ENCODE data around the gene C4BPB.

The C4BPB gene

DNA sequence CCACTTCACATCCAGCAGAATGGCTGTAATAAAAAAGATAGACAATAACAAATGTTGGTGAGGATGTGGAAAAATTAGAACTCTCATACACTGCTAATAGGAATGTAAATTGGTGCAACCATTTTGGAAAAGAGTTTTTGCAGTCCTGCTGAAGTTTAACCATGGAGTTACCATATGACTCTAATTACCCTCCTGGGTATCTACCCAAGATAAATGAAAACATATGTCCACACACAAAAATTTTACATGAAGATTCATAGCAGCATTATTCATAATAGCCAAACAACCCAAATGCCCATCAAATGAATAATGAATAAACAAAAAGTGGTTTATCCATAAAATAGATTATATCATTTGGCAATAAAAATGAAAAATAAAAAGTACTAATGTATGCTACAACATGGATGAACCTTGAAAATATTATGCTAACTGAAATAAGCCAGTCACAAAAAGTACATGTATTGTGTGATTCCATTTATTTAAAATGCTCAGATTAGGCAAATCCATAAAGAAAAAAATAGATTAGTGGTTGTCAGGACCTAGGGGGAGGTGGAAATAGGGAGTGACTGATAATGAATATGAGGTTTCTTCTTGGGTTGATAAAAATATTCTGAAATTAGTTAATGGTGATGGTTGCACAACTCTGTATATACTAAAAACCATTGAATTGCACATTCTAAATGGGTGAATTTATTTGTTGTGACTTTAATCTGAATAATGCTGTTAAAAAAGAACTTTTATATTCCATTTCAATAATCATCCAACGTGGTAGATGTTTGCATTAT lies 41.8 kb downstream of the C4BPB start:
- no peak overlapping the region for H3K27ac ChIP-seq (ENCODE audit: insufficient read depth, low read length, poor library complexity, severe bottlenecking)

GRCh38 chr1:207131163-207131562 lies 42.5 kb downstream of the C4BPB start:
- no peak overlapping the region for H3K27ac ChIP-seq (ENCODE audit: insufficient read depth, low read length, poor library complexity, severe bottlenecking)
- H3K4me3 ChIP-seq (ENCODE audit: insufficient read depth, low read depth, low read length, poor library complexity, severe bottlenecking), result no peak overlapping the region
- no peaks in the 10 kb centered on the region for H3K27me3 ChIP-seq (replicated peaks; ENCODE audit: control insufficient read depth, insufficient read depth, low read length, poor library complexity, severe bottlenecking)
- DNase-seq, result no peak
- no peaks in the 10 kb centered on the region for H3K36me3 ChIP-seq (ENCODE audit: control insufficient read depth, insufficient read depth, low read length)
- H3K9me3 ChIP-seq (ENCODE audit: control insufficient read depth, low read length), result peaks cover 11% of the 10 kb centered on the region
- no peaks in the 10 kb centered on the region for H3K4me1 ChIP-seq (ENCODE audit: control insufficient read depth, insufficient read depth, low read length, poor library complexity, severe bottlenecking)

More for the DNA sequence above, 41.8 kb downstream of the C4BPB start:
- DNase-seq, result no peak
- Histone ChIP-seq H3K36me3 (ENCODE audit: control insufficient read depth, insufficient read depth, low read length) (no peaks in the 10 kb centered on the region), H3K27me3 (replicated peaks; ENCODE audit: control insufficient read depth, insufficient read depth, low read length, poor library complexity, severe bottlenecking) (no peaks in the 10 kb centered on the region), H3K9me3 (ENCODE audit: control insufficient read depth, low read length) (peaks cover 11% of the 10 kb centered on the region), H3K4me1 (ENCODE audit: control insufficient read depth, insufficient read depth, low read length, poor library complexity, severe bottlenecking) (no peaks in the 10 kb centered on the region), H3K4me3 (ENCODE audit: insufficient read depth, low read depth, low read length, poor library complexity, severe bottlenecking) (no peak overlapping the region)

DNA sequence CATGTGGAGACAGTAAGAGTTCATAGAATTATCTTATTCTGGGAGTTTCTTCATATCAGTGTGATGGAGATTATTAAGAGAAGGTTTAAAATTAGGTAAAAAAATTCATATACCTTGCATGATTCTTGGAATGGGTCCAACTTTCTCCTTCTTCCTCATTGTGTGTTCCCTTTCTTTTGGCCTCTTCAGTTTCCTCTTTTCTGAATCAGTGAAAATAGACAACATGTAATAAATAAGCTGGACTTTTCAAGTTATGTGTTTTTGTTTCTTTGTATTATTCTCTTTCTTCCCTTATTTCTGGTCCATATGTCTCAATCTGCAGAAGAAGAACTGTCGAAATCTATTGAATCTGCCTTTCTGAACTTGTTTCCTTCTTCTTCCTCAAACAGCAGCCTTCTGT lies 45.9 kb downstream of the C4BPB start:
- DNase-seq, result no peak
- H3K4me1 ChIP-seq (ENCODE audit: control insufficient read depth, insufficient read depth, low read length, poor library complexity, severe bottlenecking), result no peaks in the 10 kb centered on the region
- no peak overlapping the region for H3K4me3 ChIP-seq (ENCODE audit: insufficient read depth, low read depth, low read length, poor library complexity, severe bottlenecking)
- H3K9me3 ChIP-seq (ENCODE audit: control insufficient read depth, low read length), result peaks cover 7% of the 10 kb centered on the region
- H3K27me3 ChIP-seq (replicated peaks; ENCODE audit: control insufficient read depth, insufficient read depth, low read length, poor library complexity, severe bottlenecking), result no peaks in the 10 kb centered on the region
- H3K36me3 ChIP-seq (ENCODE audit: control insufficient read depth, insufficient read depth, low read length), result no peaks in the 10 kb centered on the region
- H3K27ac ChIP-seq (ENCODE audit: insufficient read depth, low read length, poor library complexity, severe bottlenecking), result no peak overlapping the region

DNA sequence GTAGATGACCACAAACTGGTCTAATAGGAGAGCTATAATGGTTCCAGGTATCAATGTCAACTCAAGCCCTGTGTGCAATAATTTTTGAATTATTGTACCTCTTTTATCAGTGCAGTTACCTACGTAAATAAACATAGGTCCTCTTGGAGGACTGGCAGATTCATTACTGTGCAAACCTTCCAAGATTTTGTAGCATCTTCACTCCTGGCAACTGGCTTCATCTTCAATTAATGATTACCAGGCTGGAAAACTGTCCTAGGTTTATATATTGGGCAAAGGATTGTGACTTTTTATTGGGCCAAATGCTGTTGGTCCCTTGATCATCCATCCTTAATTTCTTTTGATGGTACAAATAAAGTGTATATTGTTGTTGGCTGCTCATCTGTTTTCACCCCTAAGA lies 51.0 kb downstream of the C4BPB start:
- Histone ChIP-seq H3K9me3 (ENCODE audit: control insufficient read depth, low read length) (no peaks in the 10 kb centered on the region), H3K36me3 (ENCODE audit: control insufficient read depth, insufficient read depth, low read length) (no peaks in the 10 kb centered on the region), H3K4me1 (ENCODE audit: control insufficient read depth, insufficient read depth, low read length, poor library complexity, severe bottlenecking) (no peaks in the 10 kb centered on the region), H3K4me3 (ENCODE audit: insufficient read depth, low read depth, low read length, poor library complexity, severe bottlenecking) (no peak overlapping the region), H3K27ac (ENCODE audit: insufficient read depth, low read length, poor library complexity, severe bottlenecking) (no peak overlapping the region), H3K27me3 (replicated peaks; ENCODE audit: control insufficient read depth, insufficient read depth, low read length, poor library complexity, severe bottlenecking) (no peaks in the 10 kb centered on the region)
- no peak for DNase-seq

- H3K27me3 ChIP-seq (replicated peaks; ENCODE audit: control insufficient read depth, insufficient read depth, low read length, poor library complexity, severe bottlenecking), result no peaks in the 10 kb centered on the region
- no peak for DNase-seq
- H3K4me3 ChIP-seq (ENCODE audit: insufficient read depth, low read depth, low read length, poor library complexity, severe bottlenecking), result no peak overlapping the region
- no peaks in the 10 kb centered on the region for H3K4me1 ChIP-seq (ENCODE audit: control insufficient read depth, insufficient read depth, low read length, poor library complexity, severe bottlenecking)
- H3K36me3 ChIP-seq (ENCODE audit: control insufficient read depth, insufficient read depth, low read length), result no peaks in the 10 kb centered on the region
- H3K27ac ChIP-seq (ENCODE audit: insufficient read depth, low read length, poor library complexity, severe bottlenecking), result no peak overlapping the region
- H3K9me3 ChIP-seq (ENCODE audit: control insufficient read depth, low read length), result no peaks in the 10 kb centered on the region
These were observed 51.9 kb downstream of the C4BPB start for GRCh38 chr1:207140536-207140935.

- Histone ChIP-seq H3K27ac (ENCODE audit: insufficient read depth, low read length, poor library complexity, severe bottlenecking) (no peak overlapping the region), H3K4me1 (ENCODE audit: control insufficient read depth, insufficient read depth, low read length, poor library complexity, severe bottlenecking) (no peaks in the 10 kb centered on the region), H3K27me3 (replicated peaks; ENCODE audit: control insufficient read depth, insufficient read depth, low read length, poor library complexity, severe bottlenecking) (no peaks in the 10 kb centered on the region), H3K36me3 (ENCODE audit: control insufficient read depth, insufficient read depth, low read length) (no peaks in the 10 kb centered on the region), H3K4me3 (ENCODE audit: insufficient read depth, low read depth, low read length, poor library complexity, severe bottlenecking) (no peak overlapping the region), H3K9me3 (ENCODE audit: control insufficient read depth, low read length) (no peaks in the 10 kb centered on the region)
- DNase-seq, result no peak
These were observed 56.9 kb downstream of the C4BPB start for GRCh38 chr1:207145401-207146058.
